ENCODE data around the gene DNAJB4.

DNAJB4 gene

GRCh38 chr1:78003070-78003746 lies 1.5 kb upstream of the DNAJB4 start:
- Histone ChIP-seq H3K4me2 (peak overlapping the region; percentile 26 to 89 (median 65); a peak in 19 of 22 replicates), H4K20me1 (peaks cover 0 to 13% (median 0%) of the 10 kb centered on the region in 11 experiments; a peak in 1 of 22 replicates), H3K36me3 (no peaks in the 10 kb centered on the region), H3K9me3 (replicated peaks in 1 of 11) (no peaks in the 10 kb centered on the region), H3K4me3 (peak overlapping the region in 3 of 10 experiments; percentile 10 to 24 (median 12); a peak in 1 of 20 replicates), H3K9ac (peak overlapping the region in 10 of 11 experiments; percentile 15 to 83 (median 36); a peak in 11 of 22 replicates), H3K27me3 (no peaks in the 10 kb centered on the region), H3K27ac (peak overlapping the region in 9 of 11 experiments; percentile 33 to 95 (median 88); a peak in 17 of 22 replicates), H3K4me1 (peaks cover 21 to 58% (median 34%) of the 10 kb centered on the region in 10 experiments)
- TF ChIP-seq Cebpa-rat (IDR thresholded peaks at IDR 0.05) = no peak

GRCh38 chr1:78003882-78004718 lies 639 bp upstream of the DNAJB4 start:
- TF ChIP-seq Cebpa-rat (IDR thresholded peaks at IDR 0.05) = no peak
- Histone ChIP-seq H3K9ac (peak overlapping the region; percentile 78 to 90 (median 84)), H3K27me3 (no peaks in the 10 kb centered on the region), H4K20me1 (peaks cover 0 to 15% (median 0%) of the 10 kb centered on the region in 11 experiments; a peak in 1 of 22 replicates), H3K4me2 (peak overlapping the region; percentile 67 to 90 (median 82); a peak in 20 of 22 replicates), H3K9me3 (replicated peaks in 1 of 11) (no peaks in the 10 kb centered on the region), H3K27ac (peak overlapping the region; percentile 78 to 95 (median 89)), H3K4me1 (peaks cover 21 to 58% (median 34%) of the 10 kb centered on the region in 10 experiments), H3K4me3 (peak overlapping the region; percentile 52 to 72 (median 62)), H3K36me3 (no peaks in the 10 kb centered on the region)

GRCh38 chr1:78005448-78005722 lies 646 bp downstream of the DNAJB4 start:
- TF ChIP-seq Cebpa-rat (IDR thresholded peaks at IDR 0.05) = no peak
- Histone ChIP-seq H3K36me3 (no peaks in the 10 kb centered on the region), H3K4me1 (peaks cover 21 to 58% (median 34%) of the 10 kb centered on the region in 10 experiments), H3K4me3 (peak overlapping the region; percentile 52 to 72 (median 62)), H3K4me2 (peak overlapping the region; percentile 67 to 90 (median 82)), H3K27ac (peak overlapping the region; percentile 78 to 95 (median 89)), H4K20me1 (peaks cover 0 to 15% (median 0%) of the 10 kb centered on the region in 11 experiments; a peak in 1 of 22 replicates), H3K9me3 (replicated peaks in 1 of 11) (no peaks in the 10 kb centered on the region), H3K9ac (peak overlapping the region; percentile 78 to 90 (median 84)), H3K27me3 (no peaks in the 10 kb centered on the region)

- Histone ChIP-seq H3K27me3 (no peaks in the 10 kb centered on the region), H3K9ac (peak overlapping the region; percentile 78 to 90 (median 84)), H3K9me3 (replicated peaks in 1 of 11) (no peaks in the 10 kb centered on the region), H3K4me2 (peak overlapping the region; percentile 67 to 90 (median 82)), H3K4me3 (peak overlapping the region; percentile 52 to 72 (median 62)), H4K20me1 (peaks cover 0 to 15% (median 0%) of the 10 kb centered on the region in 11 experiments; a peak in 1 of 22 replicates), H3K36me3 (no peaks in the 10 kb centered on the region), H3K4me1 (peaks cover 20 to 55% (median 34%) of the 10 kb centered on the region in 10 experiments), H3K27ac (peak overlapping the region; percentile 78 to 95 (median 89); a peak in 20 of 22 replicates)
- TF ChIP-seq Cebpa-rat (IDR thresholded peaks at IDR 0.05) = no peak
These were observed 1.0 kb downstream of the DNAJB4 start for GRCh38 chr1:78005755-78006154.

- Histone ChIP-seq H3K27ac (peak overlapping the region in 4 of 11 experiments; percentile 85 to 92 (median 88); a peak in 4 of 22 replicates), H4K20me1 (peaks cover 0 to 20% (median 0%) of the 10 kb centered on the region in 11 experiments; a peak in 2 of 22 replicates), H3K36me3 (no peaks in the 10 kb centered on the region), H3K4me1 (peaks cover 17 to 51% (median 34%) of the 10 kb centered on the region in 10 experiments), H3K4me3 (peak overlapping the region in 6 of 10 experiments; percentile 52 to 72 (median 63); a peak in 9 of 20 replicates), H3K4me2 (peak overlapping the region; percentile 27 to 90 (median 82); a peak in 20 of 22 replicates), H3K27me3 (no peaks in the 10 kb centered on the region), H3K9ac (peak overlapping the region in 8 of 11 experiments; percentile 79 to 90 (median 84); a peak in 11 of 22 replicates), H3K9me3 (replicated peaks in 1 of 11) (no peaks in the 10 kb centered on the region)
- no peak for TF ChIP-seq Cebpa-rat (IDR thresholded peaks at IDR 0.05)
These were observed 1.8 kb downstream of the DNAJB4 start for GRCh38 chr1:78006521-78006920.

- no peak overlapping the region for H3K27ac ChIP-seq
- peaks cover 0 to 20% (median 0%) of the 10 kb centered on the region in 11 experiments; a peak in 2 of 22 replicates for H4K20me1 ChIP-seq
- no peaks in the 10 kb centered on the region for H3K27me3 ChIP-seq
- no peak for TF ChIP-seq Cebpa-rat (IDR thresholded peaks at IDR 0.05)
- no peak overlapping the region for H3K4me3 ChIP-seq
- H3K36me3 ChIP-seq = peaks cover 0 to 2% (median under 1%) of the 10 kb centered on the region in 11 experiments; a peak in 7 of 22 replicates
- H3K9ac ChIP-seq = no peak overlapping the region
- peaks cover 14 to 41% (median 26%) of the 10 kb centered on the region in 10 experiments for H3K4me1 ChIP-seq
- no peaks in the 10 kb centered on the region for H3K9me3 ChIP-seq (replicated peaks in 1 of 11)
- H3K4me2 ChIP-seq = peak overlapping the region in 9 of 11 experiments; percentile 34 to 90 (median 87); a peak in 11 of 22 replicates
These were observed 3.1 kb downstream of the DNAJB4 start for GRCh38 chr1:78007677-78008341.

- TF ChIP-seq Cebpa-rat (IDR thresholded peaks at IDR 0.05) = no peak
These were observed 4.5 kb downstream of the DNAJB4 start for GRCh38 chr1:78009276-78009675.

GRCh38 chr1:78009836-78010235 lies 5.1 kb downstream of the DNAJB4 start:
- peaks cover 4 to 20% (median 15%) of the 10 kb centered on the region in 11 experiments; a peak in 19 of 22 replicates for H3K36me3 ChIP-seq
- H3K4me3 ChIP-seq = no peak overlapping the region
- no peaks in the 10 kb centered on the region for H3K9me3 ChIP-seq (replicated peaks in 1 of 11)
- no peak overlapping the region for H3K27ac ChIP-seq
- H3K4me1 ChIP-seq = peaks cover 7 to 29% (median 16%) of the 10 kb centered on the region in 10 experiments; a peak in 16 of 20 replicates
- H3K4me2 ChIP-seq = peak overlapping the region in 1 of 11 experiments; percentile 5; a peak in 1 of 22 replicates
- TF ChIP-seq Cebpa-rat (IDR thresholded peaks at IDR 0.05) = no peak
- no peaks in the 10 kb centered on the region for H3K27me3 ChIP-seq
- no peak overlapping the region for H3K9ac ChIP-seq
- peaks cover 0 to 26% (median 0%) of the 10 kb centered on the region in 11 experiments; a peak in 2 of 22 replicates for H4K20me1 ChIP-seq

More at GRCh38 chr1:78009276-78009675, 4.5 kb downstream of the DNAJB4 start:
- no peaks in the 10 kb centered on the region for H3K27me3 ChIP-seq
- H3K9ac ChIP-seq = no peak overlapping the region
- peak overlapping the region in 1 of 11 experiments; percentile 29; a peak in 1 of 22 replicates for H3K4me2 ChIP-seq
- H4K20me1 ChIP-seq = peaks cover 0 to 20% (median 0%) of the 10 kb centered on the region in 11 experiments; a peak in 2 of 22 replicates
- no peaks in the 10 kb centered on the region for H3K9me3 ChIP-seq (replicated peaks in 1 of 11)
- peaks cover 7 to 29% (median 16%) of the 10 kb centered on the region in 10 experiments; a peak in 16 of 20 replicates for H3K4me1 ChIP-seq
- no peak overlapping the region for H3K4me3 ChIP-seq
- peaks cover 0 to 15% (median 10%) of the 10 kb centered on the region in 11 experiments; a peak in 18 of 22 replicates for H3K36me3 ChIP-seq
- no peak overlapping the region for H3K27ac ChIP-seq

Measured in BLaER1 treated with 17β-estradiol and CSF1 and Interleukin-3, amounts not matched to agents 10 nM and 100 nM (cell line).